GM23338 (cell line): ENCODE results near the gene FLOT1.
"Not testable (repeated sequence)": the region's sequence is repeated elsewhere in the genome, so short reads cannot be mapped to it uniquely, and the experiment has no call there.

ENCODE experiments used
- CREB1 ChIP-seq: fragments of 250-450 bp; sonication (Bioruptor Pico); IDR thresholded peaks from 2 replicates; pipeline ENCODE4 v1.5.0; 2020; ENCODE audit warnings: low read depth, mild to moderate bottlenecking, moderate library complexity
- CTCF ChIP-seq, 2 experiments: fragments of 200-600 bp in 1 of 2; sonication (generic) in 1 of 2; conservative IDR thresholded peaks; 2 replicates each; pipeline versions ENCODE4 v1.5.1 to v1.6.1; 2016 to 2017; ENCODE audit warnings: antibody characterized with exemption in 2 of 2, low read depth in 2 of 2, mild to moderate bottlenecking in 2 of 2, moderate library complexity in 1 of 2
- ETS1 ChIP-seq: IDR thresholded peaks from 2 replicates; pipeline ENCODE4 v1.6.1; 2016; ENCODE audit warnings: antibody characterized with exemption
- EZH2 ChIP-seq: fragments of 200-600 bp; sonication (generic); IDR thresholded peaks from one replicate; pipeline ENCODE4 v1.8.0; 2017; ENCODE audit warnings: antibody characterized with exemption, mild to moderate bottlenecking, low read depth; ENCODE audit not compliant: unreplicated experiment
- EZH2phosphoT487 ChIP-seq: fragments of 200-600 bp; sonication (generic); IDR thresholded peaks from one replicate; pipeline ENCODE4 v1.8.1; 2018; ENCODE audit warnings: antibody characterized with exemption; ENCODE audit not compliant: unreplicated experiment
- JUNB ChIP-seq: IDR thresholded peaks from one replicate; pipeline ENCODE4 v1.6.1; 2016; ENCODE audit warnings: antibody characterized with exemption; ENCODE audit not compliant: unreplicated experiment
- NANOG ChIP-seq: IDR thresholded peaks from 2 replicates; pipeline ENCODE4 v1.6.1; 2016; ENCODE audit warnings: antibody characterized with exemption, borderline replicate concordance
- POLR2AphosphoS5 ChIP-seq: IDR thresholded peaks from 2 replicates; pipeline ENCODE4 v1.6.1; 2016; ENCODE audit warnings: antibody characterized with exemption, low read depth
- REST ChIP-seq: IDR thresholded peaks from one replicate; pipeline ENCODE4 v1.6.1; 2018; ENCODE audit warnings: antibody characterized with exemption; ENCODE audit not compliant: unreplicated experiment
- STAT1 ChIP-seq: IDR thresholded peaks from one replicate; pipeline ENCODE4 v1.6.1; 2016; ENCODE audit warnings: antibody characterized with exemption; ENCODE audit not compliant: unreplicated experiment
- ZNF114 ChIP-seq: fragments of 250-450 bp; sonication (Bioruptor Pico); IDR thresholded peaks from 2 replicates; pipeline ENCODE4 v1.5.0; 2020; ENCODE audit warnings: mild to moderate bottlenecking, moderate library complexity
- ZNF331 ChIP-seq: fragments of 250-450 bp; sonication (Bioruptor Pico); IDR thresholded peaks from 2 replicates; pipeline ENCODE4 v1.5.0; 2020; ENCODE audit warnings: low read depth, mild to moderate bottlenecking, moderate library complexity
- ZNF462 ChIP-seq: fragments of 250-450 bp; sonication (Bioruptor Pico); IDR thresholded peaks from 2 replicates; pipeline ENCODE4 v1.5.0; 2020; ENCODE audit warnings: mild to moderate bottlenecking, moderate library complexity

GRCh38 chr6:30723159-30723842, 19.2 kb downstream of the FLOT1 start:
- TF ChIP-seq CTCF (conservative IDR thresholded peaks at IDR 0.05; ENCODE audit: low read depth in 2 of 2); POLR2AphosphoS5; JUNB; STAT1; REST; EZH2; ZNF331 (CRISPR knock-in tag); ZNF114 (CRISPR knock-in tag); EZH2phosphoT487; ETS1; CREB1; NANOG; ZNF462 (CRISPR knock-in tag): not testable (repeated sequence)
